Panc1 (cell line): ENCODE results near the gene PARD3. TPM values are rescaled to one million over a fixed set of nuclear protein-coding genes. Genes with fewer than 3 reads are reported as not detected.

Experiments used
- ATAC-seq: fragments of 200-7000 bp; cut with Tn5 transposase; 2 replicates; pipeline ENCODE4 v1.9.1; 2020; ENCODE audit warnings: mild to moderate bottlenecking, moderate library complexity
- BruUV-seq: library from RNA; stranded (reverse); fragments of 400-500 nt; replicated peaks from 2 replicates; lab custom pipeline; 2021; lab: Mats Ljungman, UMichigan
- CTCF ChIA-PET: fragments of 300-600 bp; sonication (Branson Sonifier 250); formaldehyde crosslinking; loops from one replicate; lab custom pipeline; 2022; ENCODE audit warnings: antibody characterized with exemption; lab: Charles Lee
- POLR2A ChIA-PET: fragments of 300-600 bp; sonication (Branson Sonifier 250); formaldehyde crosslinking; loops from one replicate; lab custom pipeline; 2022; ENCODE audit warnings: antibody characterized with exemption; lab: Charles Lee
- DNase-seq: peaks from one replicate; pipeline ENCODE4 v3.0.0-alpha.2; 2010; ENCODE audit warnings: low read depth, low spot score
- H3K27ac ChIP-seq: 2 replicates; pipeline ENCODE4 v1.5.1; 2011; ENCODE audit warnings: mild to moderate bottlenecking, low read length, inconsistent platforms
- H3K27me3 ChIP-seq: fragments of 200-500 bp; sonication (Bioruptor generic); 2 replicates; pipeline ENCODE4 v1.6.0; 2014; ENCODE audit warnings: low read length, inconsistent platforms; ENCODE audit not compliant: control insufficient read depth, insufficient read depth
- H3K36me3 ChIP-seq: fragments of 200-500 bp; sonication (Bioruptor generic); 2 replicates; pipeline ENCODE4 v1.5.1; 2014; ENCODE audit warnings: inconsistent platforms, mild to moderate bottlenecking, low read length, moderate library complexity; ENCODE audit not compliant: control insufficient read depth, insufficient read depth
- H3K4me1 ChIP-seq: 2 replicates; pipeline ENCODE4 v1.5.1; 2011; ENCODE audit warnings: inconsistent platforms, mild to moderate bottlenecking, low read length, moderate library complexity; ENCODE audit not compliant: control insufficient read depth, insufficient read depth
- H3K4me3 ChIP-seq, 2 experiments: 2 replicates each; pipeline ENCODE4 v1.5.1; 2011 to 2012; ENCODE audit warnings: low read depth in 2 of 2, low read length in 2 of 2, mild to moderate bottlenecking in 2 of 2, inconsistent platforms in 1 of 2, moderate library complexity in 1 of 2
- H3K9me3 ChIP-seq: fragments of 200-500 bp; sonication (Bioruptor generic); 2 replicates; pipeline ENCODE4 v1.5.1; 2014; ENCODE audit warnings: low read depth, mild to moderate bottlenecking, inconsistent platforms, low read length, moderate library complexity; ENCODE audit not compliant: control insufficient read depth, insufficient read depth
- POLR2AphosphoS5 ChIP-seq: IDR thresholded peaks from 2 replicates; pipeline ENCODE4 v1.6.1; 2012; ENCODE audit warnings: mild to moderate bottlenecking, low read depth, low read length, moderate library complexity
- SIN3A ChIP-seq: IDR thresholded peaks from 2 replicates; pipeline ENCODE4 v1.6.1; 2012; ENCODE audit warnings: low read depth, mild to moderate bottlenecking, low read length, moderate library complexity, borderline replicate concordance; ENCODE audit not compliant: insufficient read depth
- TCF7L2 ChIP-seq: IDR thresholded peaks from 2 replicates; pipeline ENCODE4 v1.6.1; 2011; ENCODE audit warnings: mild to moderate bottlenecking, low read depth, low read length, inconsistent platforms
- in situ Hi-C: cut with HindIII; loops from 2 replicates; pipeline ENCODE4 v1.10.0; 2016; ENCODE audit warnings: low sequenced_read_pairs, low pct_unique_long_range_greater_than_20kb
- intact Hi-C: fragments of 100-400 bp; cut with micrococcal nuclease; formaldehyde crosslinking; loops from one replicate; pipeline ENCODE4 v1.10.0; 2022; ENCODE audit not compliant: unreplicated experiment
- total RNA-seq: library from RNA; stranded (reverse); gene quantifications from one replicate; pipeline ENCODE4 v1.2.1, GENCODE V29; 2021; ENCODE audit not compliant: unreplicated experiment
- TF ChIP-seq, protein P1 (sequence below): fragments of 450-650 bp; IDR thresholded peaks from 2 replicates; pipeline ENCODE4 v1.5.1; 2017; ENCODE audit warnings: mild to moderate bottlenecking
- TF ChIP-seq, protein P2 (sequence below), 2 experiments: IDR thresholded peaks; 2 replicates each; pipeline ENCODE4 v1.6.1; 2011 to 2012; ENCODE audit warnings: low read depth in 2 of 2, control low read depth in 1 of 2, low read length in 1 of 2, mild to moderate bottlenecking in 1 of 2, moderate library complexity in 1 of 2; ENCODE audit not compliant: insufficient read depth in 1 of 2

Gene PARD3
- total RNA-seq, 1 experiment from 2014 or later, result 29.8 TPM

DNA sequence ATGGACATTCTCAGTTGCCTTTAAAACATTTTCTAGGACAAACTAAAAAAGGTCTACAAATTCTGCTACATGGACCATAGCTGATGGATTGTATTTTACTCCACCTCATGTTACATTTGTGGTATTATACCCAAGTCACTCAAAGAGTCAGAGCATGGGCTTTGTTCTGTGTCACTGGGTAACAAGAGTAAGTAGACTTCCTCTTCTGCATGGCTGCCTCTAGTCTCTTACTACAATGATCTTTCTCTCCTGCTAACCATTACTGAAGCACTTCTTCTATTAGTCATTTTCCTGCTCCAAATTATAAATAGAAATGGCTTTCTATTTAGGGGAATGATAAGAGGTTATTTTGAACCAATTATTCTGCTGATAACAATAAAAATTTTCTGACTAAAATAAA lies 753.3 kb downstream of the PARD3 start:
- no peaks in the 10 kb centered on the region for H3K4me1 ChIP-seq
- POLR2A ChIA-PET, result no interaction called here
- no peak overlapping the region for H3K4me3 ChIP-seq
- peaks cover 5% of the 10 kb centered on the region for H3K9me3 ChIP-seq
- H3K27me3 ChIP-seq, result no peaks in the 10 kb centered on the region
- no TSS peak for BruUV-seq
- ATAC-seq (no peak), DNase-seq (no peak)
- TF ChIP-seq SIN3A (no peak), TCF7L2 (no peak), POLR2AphosphoS5 (no peak)
- TF ChIP-seq, protein P1, sequence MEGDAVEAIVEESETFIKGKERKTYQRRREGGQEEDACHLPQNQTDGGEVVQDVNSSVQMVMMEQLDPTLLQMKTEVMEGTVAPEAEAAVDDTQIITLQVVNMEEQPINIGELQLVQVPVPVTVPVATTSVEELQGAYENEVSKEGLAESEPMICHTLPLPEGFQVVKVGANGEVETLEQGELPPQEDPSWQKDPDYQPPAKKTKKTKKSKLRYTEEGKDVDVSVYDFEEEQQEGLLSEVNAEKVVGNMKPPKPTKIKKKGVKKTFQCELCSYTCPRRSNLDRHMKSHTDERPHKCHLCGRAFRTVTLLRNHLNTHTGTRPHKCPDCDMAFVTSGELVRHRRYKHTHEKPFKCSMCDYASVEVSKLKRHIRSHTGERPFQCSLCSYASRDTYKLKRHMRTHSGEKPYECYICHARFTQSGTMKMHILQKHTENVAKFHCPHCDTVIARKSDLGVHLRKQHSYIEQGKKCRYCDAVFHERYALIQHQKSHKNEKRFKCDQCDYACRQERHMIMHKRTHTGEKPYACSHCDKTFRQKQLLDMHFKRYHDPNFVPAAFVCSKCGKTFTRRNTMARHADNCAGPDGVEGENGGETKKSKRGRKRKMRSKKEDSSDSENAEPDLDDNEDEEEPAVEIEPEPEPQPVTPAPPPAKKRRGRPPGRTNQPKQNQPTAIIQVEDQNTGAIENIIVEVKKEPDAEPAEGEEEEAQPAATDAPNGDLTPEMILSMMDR, result no peak
- TF ChIP-seq, protein P2, sequence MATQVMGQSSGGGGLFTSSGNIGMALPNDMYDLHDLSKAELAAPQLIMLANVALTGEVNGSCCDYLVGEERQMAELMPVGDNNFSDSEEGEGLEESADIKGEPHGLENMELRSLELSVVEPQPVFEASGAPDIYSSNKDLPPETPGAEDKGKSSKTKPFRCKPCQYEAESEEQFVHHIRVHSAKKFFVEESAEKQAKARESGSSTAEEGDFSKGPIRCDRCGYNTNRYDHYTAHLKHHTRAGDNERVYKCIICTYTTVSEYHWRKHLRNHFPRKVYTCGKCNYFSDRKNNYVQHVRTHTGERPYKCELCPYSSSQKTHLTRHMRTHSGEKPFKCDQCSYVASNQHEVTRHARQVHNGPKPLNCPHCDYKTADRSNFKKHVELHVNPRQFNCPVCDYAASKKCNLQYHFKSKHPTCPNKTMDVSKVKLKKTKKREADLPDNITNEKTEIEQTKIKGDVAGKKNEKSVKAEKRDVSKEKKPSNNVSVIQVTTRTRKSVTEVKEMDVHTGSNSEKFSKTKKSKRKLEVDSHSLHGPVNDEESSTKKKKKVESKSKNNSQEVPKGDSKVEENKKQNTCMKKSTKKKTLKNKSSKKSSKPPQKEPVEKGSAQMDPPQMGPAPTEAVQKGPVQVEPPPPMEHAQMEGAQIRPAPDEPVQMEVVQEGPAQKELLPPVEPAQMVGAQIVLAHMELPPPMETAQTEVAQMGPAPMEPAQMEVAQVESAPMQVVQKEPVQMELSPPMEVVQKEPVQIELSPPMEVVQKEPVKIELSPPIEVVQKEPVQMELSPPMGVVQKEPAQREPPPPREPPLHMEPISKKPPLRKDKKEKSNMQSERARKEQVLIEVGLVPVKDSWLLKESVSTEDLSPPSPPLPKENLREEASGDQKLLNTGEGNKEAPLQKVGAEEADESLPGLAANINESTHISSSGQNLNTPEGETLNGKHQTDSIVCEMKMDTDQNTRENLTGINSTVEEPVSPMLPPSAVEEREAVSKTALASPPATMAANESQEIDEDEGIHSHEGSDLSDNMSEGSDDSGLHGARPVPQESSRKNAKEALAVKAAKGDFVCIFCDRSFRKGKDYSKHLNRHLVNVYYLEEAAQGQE (IDR thresholded peaks at IDR 0.05; ENCODE audit: insufficient read depth in 1 of 2, low read depth in 2 of 2, low read length in 1 of 2), result no peak
- no peaks in the 10 kb centered on the region for H3K36me3 ChIP-seq
- in situ Hi-C loops (no loop called here), intact Hi-C loops (no loop called here)
- CTCF ChIA-PET, result no interaction called here
- no peak overlapping the region for H3K27ac ChIP-seq
